Psoas muscle (tissue), 8 donors: ENCODE results near the gene OR51E1. TPM values are rescaled to one million over a fixed set of nuclear protein-coding genes. Genes with fewer than 3 reads are reported as not detected.

Experiments
- ATAC-seq, 4 donors: fragments of 200-7000 bp; cut with Tn5 transposase; one replicate each; pipeline ENCODE4 v1.9.1; 2020; ENCODE audit warnings: moderate library complexity in 3 of 4, mild to moderate bottlenecking in 2 of 4
- DNase-seq, 2 donors: peaks; one replicate each; pipeline ENCODE4 v3.0.0-alpha.2; 2020
- H3K27ac ChIP-seq: fragments of 200-600 bp; one replicate; pipeline ENCODE4 v1.8.0; 2022
- H3K27me3 ChIP-seq, 3 donors: fragments of 200-600 bp in 1 of 3; one replicate each; pipeline versions ENCODE4 v1.6.1 to v1.8.0; 2013 to 2022; ENCODE audit warnings: low read length in 2 of 3, mild to moderate bottlenecking in 2 of 3, moderate library complexity in 1 of 3; ENCODE audit not compliant: insufficient read depth in 3 of 3
- H3K36me3 ChIP-seq, 2 donors: fragments of 200-600 bp in 1 of 2; one replicate each; pipeline versions ENCODE4 v1.6.1 to v1.8.0; 2013 to 2022; ENCODE audit warnings: low read depth in 1 of 2, mild to moderate bottlenecking in 1 of 2, moderate library complexity in 1 of 2; ENCODE audit not compliant: insufficient read depth in 1 of 2
- H3K4me1 ChIP-seq: fragments of 200-600 bp; one replicate; pipeline ENCODE4 v1.8.0; 2022
- H3K4me3 ChIP-seq: fragments of 200-600 bp; one replicate; pipeline ENCODE4 v1.8.0; 2022; ENCODE audit warnings: mild to moderate bottlenecking
- H3K9me3 ChIP-seq: fragments of 200-600 bp; one replicate; pipeline ENCODE4 v1.8.0; 2022
- WGBS, 3 donors: extraction: QIAGEN DNeasy Blood & Tissue Kit; methylation state at CpG; one replicate each; pipeline versions ENCODE4 v1.1.6 to v1.1.7; 2013; 5-methylcytosine and 5-hydroxymethylcytosine counted together
- intact Hi-C, 2 donors: fragments of 100-400 bp; cut with DNase I; formaldehyde crosslinking; loops; one replicate each; pipeline versions ENCODE4 v1.11.0 to v1.14.2; 2022
- polyA plus RNA-seq, 3 donors: library from polyadenylated mRNA; stranded (reverse); fragments of 200-250 nt; gene quantifications; one replicate each; pipeline ENCODE4 v1.2.3, GENCODE V29; 2013
- total RNA-seq, 4 donors: library from RNA; stranded (reverse); fragmentation: NEBNext Ultra II Directional in 2 of 4; extraction: Animal tissue kit (Norgen Biotek cat#: 25700) in 2 of 4; gene quantifications; one replicate each; pipeline versions ENCODE4 v1.2.1 to v1.2.4, GENCODE V29; 2021 to 2023
- TF ChIP-seq, protein P1 (sequence below): fragments of 200-600 bp; IDR thresholded peaks from one replicate; pipeline ENCODE4 v1.8.0; 2022; ENCODE audit warnings: antibody characterized with exemption
- donor health status: healthy with polysubstance abuse.
- donor health status: DM: no; HTN: no; CAD: no; lungs with moderate emphysema.
- donor health status: Bipolar disorder and iron deficiency.
- donor health status: healthy.
- donor health status: DM: yes; HTN: yes; CAD: no.
- donor health status: DM: no; HTN: no; CAD: no.
- donor health status: DM: no; HTN: no; CAD: no.
- donor health status: DM: yes; HTN: yes; CAD: no.

Gene OR51E1
- total and polyA plus RNA-seq, 7 donors, result 0.61 to 2.1 (median 0.77) TPM

DNA sequence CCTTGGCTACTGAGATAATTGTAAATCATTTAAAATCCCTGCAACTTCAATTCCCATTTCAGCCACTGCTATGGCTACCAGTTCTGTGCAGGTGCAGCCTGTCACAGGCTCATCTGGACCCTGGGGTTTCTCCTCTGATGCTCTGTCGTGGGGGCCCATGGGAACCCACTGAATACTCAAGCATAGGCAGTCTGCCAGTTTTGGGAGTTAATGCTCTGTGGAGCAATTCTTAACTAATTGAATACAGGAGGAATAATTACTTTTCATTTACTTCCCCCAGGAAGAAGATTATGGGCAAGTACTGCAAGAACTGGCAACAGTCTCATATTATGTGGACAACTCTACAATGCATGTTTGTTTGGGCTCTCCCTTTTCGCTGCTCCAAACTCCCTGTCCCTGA is 28.0 kb downstream of the OR51E1 start:
- Histone ChIP-seq H3K4me1 (no peaks in the 10 kb centered on the region), H3K36me3 (no peaks in the 10 kb centered on the region), H3K27me3 (no peaks in the 10 kb centered on the region), H3K9me3 (no peaks in the 10 kb centered on the region), H3K4me3 (no peak overlapping the region), H3K27ac (no peak overlapping the region)
- TF ChIP-seq, protein P1, sequence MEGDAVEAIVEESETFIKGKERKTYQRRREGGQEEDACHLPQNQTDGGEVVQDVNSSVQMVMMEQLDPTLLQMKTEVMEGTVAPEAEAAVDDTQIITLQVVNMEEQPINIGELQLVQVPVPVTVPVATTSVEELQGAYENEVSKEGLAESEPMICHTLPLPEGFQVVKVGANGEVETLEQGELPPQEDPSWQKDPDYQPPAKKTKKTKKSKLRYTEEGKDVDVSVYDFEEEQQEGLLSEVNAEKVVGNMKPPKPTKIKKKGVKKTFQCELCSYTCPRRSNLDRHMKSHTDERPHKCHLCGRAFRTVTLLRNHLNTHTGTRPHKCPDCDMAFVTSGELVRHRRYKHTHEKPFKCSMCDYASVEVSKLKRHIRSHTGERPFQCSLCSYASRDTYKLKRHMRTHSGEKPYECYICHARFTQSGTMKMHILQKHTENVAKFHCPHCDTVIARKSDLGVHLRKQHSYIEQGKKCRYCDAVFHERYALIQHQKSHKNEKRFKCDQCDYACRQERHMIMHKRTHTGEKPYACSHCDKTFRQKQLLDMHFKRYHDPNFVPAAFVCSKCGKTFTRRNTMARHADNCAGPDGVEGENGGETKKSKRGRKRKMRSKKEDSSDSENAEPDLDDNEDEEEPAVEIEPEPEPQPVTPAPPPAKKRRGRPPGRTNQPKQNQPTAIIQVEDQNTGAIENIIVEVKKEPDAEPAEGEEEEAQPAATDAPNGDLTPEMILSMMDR, result no peak
- 48 to 56% (median 52%) methylated on average over 2 of the region's 2 CpGs for WGBS, 3 donors
- DNase-seq, result no peak
- intact Hi-C loops, result no loop called here
- ATAC-seq, result no peak

DNA sequence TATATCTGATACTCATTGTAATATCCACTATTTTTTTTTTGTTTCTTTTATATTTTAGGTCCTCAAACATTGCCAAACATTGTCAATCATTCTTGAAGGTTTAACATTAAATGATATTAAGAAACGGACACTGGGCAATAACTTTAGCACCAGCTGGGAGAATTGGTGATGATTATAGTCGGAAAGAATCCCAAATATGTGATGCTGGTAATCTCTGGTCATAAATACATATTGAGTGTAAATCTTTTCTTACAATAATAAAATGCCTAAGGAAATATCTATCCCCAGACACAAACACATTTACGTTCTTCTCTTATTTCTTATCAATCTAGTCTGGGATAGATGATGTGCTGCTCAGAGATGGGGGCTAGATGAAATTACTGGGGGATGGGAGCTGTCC is 28.7 kb downstream of the OR51E1 start:
- DNase-seq, result no peak
- intact Hi-C loops, result no loop called here
- no peak overlapping the region for H3K4me3 ChIP-seq

DNA sequence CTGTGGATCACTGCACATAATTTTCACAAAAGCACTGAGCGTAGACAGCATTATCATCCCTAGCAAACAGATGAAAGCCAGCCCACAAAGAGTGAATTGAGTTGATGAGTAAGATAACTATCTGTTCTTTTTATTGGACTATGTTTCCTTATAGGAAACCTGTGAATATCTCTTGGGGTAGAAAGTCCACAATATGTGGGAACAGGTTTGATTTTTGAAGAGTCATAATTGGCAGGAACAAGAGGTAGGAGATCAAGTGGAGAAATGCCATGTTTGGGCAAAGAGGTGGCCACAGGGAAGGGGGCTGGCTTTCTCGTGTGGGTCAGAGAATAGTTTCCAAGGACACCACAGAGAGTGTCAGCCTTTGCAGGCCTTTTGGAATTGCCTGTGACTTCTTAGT is 30.0 kb downstream of the OR51E1 start:
- H3K27me3 ChIP-seq, result no peaks in the 10 kb centered on the region
- no peak for ATAC-seq
- intact Hi-C loops, result no loop called here
- DNase-seq, result no peak
- 53 to 61% (median 58%) methylated on average over 2 of the region's 2 CpGs for WGBS, 3 donors
- no peaks in the 10 kb centered on the region for H3K9me3 ChIP-seq
- H3K27ac ChIP-seq, result no peak overlapping the region
- H3K4me1 ChIP-seq, result no peaks in the 10 kb centered on the region
- no peak overlapping the region for H3K4me3 ChIP-seq
- no peaks in the 10 kb centered on the region for H3K36me3 ChIP-seq
- TF ChIP-seq, protein P1, result no peak

More for the DNA sequence above, 28.7 kb downstream of the OR51E1 start:
- TF ChIP-seq, protein P1, result no peak
- WGBS, 3 donors, result 21 to 30% (median 23%) methylated on average over 3 of the region's 3 CpGs
- H3K27ac ChIP-seq, result no peak overlapping the region
- no peak for ATAC-seq
- H3K4me1 ChIP-seq, result no peaks in the 10 kb centered on the region
- H3K9me3 ChIP-seq, result no peaks in the 10 kb centered on the region
- H3K27me3 ChIP-seq, result no peaks in the 10 kb centered on the region
- H3K36me3 ChIP-seq, result no peaks in the 10 kb centered on the region

DNA sequence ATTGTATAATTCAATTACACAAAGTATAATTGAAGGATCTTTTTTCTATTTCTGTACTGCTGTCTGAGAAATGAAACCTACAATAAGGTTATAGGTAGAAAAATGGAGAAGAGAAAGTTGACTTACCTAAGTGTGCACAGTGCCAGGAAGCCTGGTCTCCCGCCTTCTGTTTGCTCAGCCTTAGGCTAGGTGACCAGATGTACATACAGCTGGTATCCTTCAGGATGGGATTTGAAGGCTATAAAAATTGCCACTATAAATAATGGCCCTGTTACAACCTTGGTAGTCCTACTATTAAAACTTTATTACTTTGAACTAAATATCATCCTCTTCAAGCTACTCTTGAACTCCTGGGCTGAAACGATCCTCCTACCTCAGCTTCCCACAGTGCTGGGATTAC is 34.2 kb downstream of the OR51E1 start:
- no peaks in the 10 kb centered on the region for H3K27me3 ChIP-seq
- TF ChIP-seq, protein P1, result no peak

DNA sequence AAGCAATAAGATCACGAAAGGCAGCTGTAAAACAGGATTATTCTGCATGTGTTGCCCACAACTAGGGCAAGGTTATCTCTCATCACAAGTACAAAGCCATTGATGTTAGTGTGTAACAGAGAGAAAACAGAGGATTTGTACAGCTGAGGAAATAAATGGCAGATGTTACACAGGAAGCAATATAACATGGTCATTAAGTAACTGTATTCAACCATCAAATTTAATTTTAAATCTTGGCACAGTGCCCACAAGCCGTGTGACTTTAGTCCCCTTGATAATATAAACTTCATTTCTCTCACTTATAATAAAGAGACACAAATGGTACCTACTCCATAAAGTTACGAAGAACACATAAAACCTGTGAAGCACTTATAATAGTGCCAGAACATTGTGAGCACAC is 36.6 kb downstream of the OR51E1 start:
- TF ChIP-seq, protein P1, result no peak
- ATAC-seq, result no peak
- Histone ChIP-seq H3K9me3 (no peaks in the 10 kb centered on the region), H3K36me3 (no peaks in the 10 kb centered on the region), H3K4me1 (no peaks in the 10 kb centered on the region), H3K27ac (no peak overlapping the region), H3K4me3 (no peak overlapping the region), H3K27me3 (no peaks in the 10 kb centered on the region)
- intact Hi-C loops, result no loop called here
- 29 to 34% (median 30%) methylated on average over 3 of the region's 3 CpGs for WGBS, 3 donors
- no peak for DNase-seq

More for the DNA sequence above, 34.2 kb downstream of the OR51E1 start:
- H3K9me3 ChIP-seq, result no peaks in the 10 kb centered on the region
- 64 to 69% (median 64%) methylated on average over 2 of the region's 2 CpGs for WGBS, 3 donors
- no peak overlapping the region for H3K4me3 ChIP-seq
- ATAC-seq (no peak), DNase-seq (no peak)
- no peaks in the 10 kb centered on the region for H3K4me1 ChIP-seq
- intact Hi-C loops, result no loop called here
- no peak overlapping the region for H3K27ac ChIP-seq
- no peaks in the 10 kb centered on the region for H3K36me3 ChIP-seq
